Right renal cortex interstitium (tissue), 3 donors: Measurements from ENCODE around the gene SLC2A5. TPM values are rescaled to one million over a fixed set of nuclear protein-coding genes. Genes with fewer than 3 reads are reported as not detected.

ENCODE experiments used
- DNase-seq, 3 donors: peaks; one replicate each; pipeline ENCODE4 v3.0.0-alpha.2; 2013; ENCODE audit warnings: low read depth in 3 of 3, low spot score in 2 of 3
- polyA plus RNA-seq, 3 donors: library from polyadenylated mRNA; unstranded; fragments of 120-200 nt; gene quantifications; one replicate each; pipeline ENCODE4 v1.2.1, GENCODE V29; 2013; ENCODE audit not compliant: insufficient read length in 3 of 3

Gene SLC2A5
- polyA plus RNA-seq, 3 donors: 0.85 to 0.92 (median 0.86) TPM

DNA sequence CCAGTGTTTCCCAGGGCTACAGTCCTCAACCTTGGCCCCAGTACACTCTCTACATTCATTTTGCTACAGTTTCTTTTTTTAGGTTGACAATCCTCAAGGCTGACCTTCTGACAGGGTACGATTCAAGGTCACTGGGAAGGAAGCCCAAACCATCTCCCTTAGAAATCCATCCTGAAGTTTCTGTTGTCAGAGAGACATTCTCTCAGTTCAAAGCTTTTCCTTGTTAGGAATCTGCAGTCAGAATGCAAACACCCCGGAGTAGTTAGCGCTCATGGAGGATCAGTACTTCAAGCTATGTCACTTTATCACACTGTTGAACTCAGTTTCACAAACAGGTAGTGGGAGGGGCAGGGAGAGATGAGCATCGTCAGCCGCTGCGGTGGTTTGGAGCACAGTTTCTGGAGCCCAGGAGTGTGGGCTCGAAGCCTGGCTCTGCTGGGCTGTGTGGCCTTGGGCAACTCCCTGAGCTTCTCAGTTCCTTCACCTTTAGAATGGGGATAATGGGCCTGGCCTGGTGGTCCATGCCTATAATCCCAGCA, 4.2 kb downstream of the SLC2A5 start:
- no peak for DNase-seq

DNA sequence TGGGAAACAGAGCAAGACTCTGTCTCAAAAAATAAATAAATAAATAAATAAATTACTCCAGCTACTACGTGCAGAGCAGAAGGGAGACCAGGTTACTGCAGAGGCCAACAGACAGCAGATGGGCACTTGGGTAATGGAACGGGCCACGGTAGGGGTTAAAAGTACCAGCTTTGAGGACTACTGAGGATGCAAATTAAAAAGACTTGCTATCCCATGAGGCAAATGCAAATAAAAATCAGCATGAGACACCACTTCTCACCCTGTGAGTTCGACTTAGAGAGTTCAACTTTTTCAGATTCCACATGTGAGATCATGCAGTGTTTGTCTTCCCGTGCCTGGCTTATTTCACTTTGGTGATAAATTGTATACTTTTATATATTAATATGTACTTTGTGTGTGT, 6.6 kb downstream of the SLC2A5 start:
- no peak for DNase-seq

DNA sequence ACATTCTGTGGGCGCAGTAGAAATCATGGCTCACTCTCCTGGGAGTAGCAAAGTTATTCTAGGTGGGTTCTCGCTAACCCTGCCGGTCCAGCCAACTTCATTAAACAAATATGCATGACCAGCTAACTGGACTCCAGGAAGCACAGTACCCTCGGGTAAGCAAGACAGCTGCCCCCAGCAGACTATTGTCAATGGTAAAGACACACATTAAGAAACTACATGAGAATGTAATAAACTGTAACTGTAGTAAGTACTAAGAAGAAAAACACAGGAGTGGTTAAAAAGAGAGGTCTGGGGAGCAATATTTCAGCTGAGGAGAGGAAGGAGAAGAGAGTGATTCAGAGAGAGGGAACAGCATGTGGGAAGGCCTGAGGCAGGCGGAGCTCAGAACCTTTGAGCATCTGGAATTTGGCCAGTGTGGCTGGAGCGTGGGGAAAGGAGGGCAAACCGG, 7.4 kb downstream of the SLC2A5 start:
- DNase-seq: no peak

GRCh38 chr1:9061252-9061960, 8.0 kb downstream of the SLC2A5 start:
- DNase-seq: no peak

DNA sequence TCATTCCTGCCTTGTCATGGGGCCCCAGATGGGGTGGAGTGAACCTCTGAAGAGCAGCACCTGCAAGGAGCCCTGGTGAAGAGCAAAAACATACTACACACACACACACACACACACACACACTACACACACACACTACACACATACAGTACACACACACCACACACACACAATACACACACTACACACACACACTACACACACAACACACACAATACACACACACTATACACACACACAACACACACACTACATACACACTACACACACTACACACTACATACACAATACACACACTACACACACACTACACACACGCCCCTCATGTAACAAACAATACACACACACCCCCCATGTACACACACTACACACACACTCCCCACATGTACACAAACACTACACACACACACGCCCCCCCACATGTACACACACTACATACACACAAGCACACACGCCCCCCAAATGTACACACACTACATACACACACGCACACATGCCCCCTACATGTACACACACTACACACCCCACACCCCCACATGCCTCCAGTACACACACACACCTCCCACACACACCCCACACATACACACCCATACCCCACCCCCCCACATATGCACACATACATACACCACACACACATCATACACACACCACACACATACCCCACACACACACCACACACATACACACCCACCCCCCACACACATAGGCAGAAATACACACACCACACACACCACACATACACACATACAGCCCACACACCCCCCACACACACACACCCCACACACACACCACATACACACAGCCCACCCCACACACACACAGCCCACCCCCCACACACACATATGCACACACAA, 9.3 kb downstream of the SLC2A5 start:
- no peak for DNase-seq

GRCh38 chr1:9058465-9058864, 11.0 kb downstream of the SLC2A5 start:
- DNase-seq: no peak

DNA sequence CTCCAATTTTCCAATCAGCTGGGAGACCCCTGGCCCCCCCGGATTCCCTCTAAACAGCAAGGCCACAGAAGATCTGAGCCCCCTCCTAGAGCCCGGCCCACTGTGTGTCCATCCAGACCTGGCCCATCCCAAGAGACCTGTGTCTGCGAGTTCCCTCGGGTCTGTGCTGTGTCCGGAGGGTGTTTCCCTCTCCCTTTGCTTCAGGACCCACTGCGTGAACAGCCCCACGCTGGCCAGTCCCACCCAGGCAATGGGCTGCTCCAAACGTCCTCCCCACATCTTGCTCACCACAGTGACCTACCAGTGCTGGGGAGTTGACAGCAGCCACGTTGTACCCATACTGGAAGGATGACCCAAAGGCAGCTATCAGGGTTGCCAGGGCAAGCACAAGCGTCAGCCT, 11.6 kb downstream of the SLC2A5 start:
- DNase-seq: no peak

- DNase-seq: no peak
Measured at GRCh38 chr1:9052272-9053049, 17.0 kb downstream of the SLC2A5 start.

- no peak for DNase-seq
Measured at GRCh38 chr1:9051379-9051778, 18.1 kb downstream of the SLC2A5 start.

DNA sequence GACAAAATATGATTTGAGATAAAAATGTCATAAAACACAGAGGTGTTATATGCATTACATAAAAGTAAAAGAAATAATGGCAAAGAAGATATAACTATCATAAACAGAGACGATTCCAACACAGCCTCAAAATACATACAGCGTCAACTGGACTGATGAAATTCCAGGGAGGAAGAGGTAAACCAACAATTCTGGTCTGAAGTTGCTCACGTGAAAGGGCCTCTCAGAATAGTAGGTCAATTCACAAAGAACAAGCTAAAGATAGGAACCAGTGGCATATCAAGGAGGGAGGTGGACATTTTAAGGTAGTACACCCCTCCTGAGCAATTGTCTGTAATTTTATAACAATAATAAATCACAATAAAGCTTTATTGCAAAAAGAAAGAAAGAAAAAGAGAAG, 18.6 kb downstream of the SLC2A5 start:
- no peak for DNase-seq

- no peak for DNase-seq
Measured at GRCh38 chr1:9048551-9048950, 20.9 kb downstream of the SLC2A5 start.

- no peak for DNase-seq
Measured at GRCh38 chr1:9047019-9047418, 22.4 kb downstream of the SLC2A5 start.

DNA sequence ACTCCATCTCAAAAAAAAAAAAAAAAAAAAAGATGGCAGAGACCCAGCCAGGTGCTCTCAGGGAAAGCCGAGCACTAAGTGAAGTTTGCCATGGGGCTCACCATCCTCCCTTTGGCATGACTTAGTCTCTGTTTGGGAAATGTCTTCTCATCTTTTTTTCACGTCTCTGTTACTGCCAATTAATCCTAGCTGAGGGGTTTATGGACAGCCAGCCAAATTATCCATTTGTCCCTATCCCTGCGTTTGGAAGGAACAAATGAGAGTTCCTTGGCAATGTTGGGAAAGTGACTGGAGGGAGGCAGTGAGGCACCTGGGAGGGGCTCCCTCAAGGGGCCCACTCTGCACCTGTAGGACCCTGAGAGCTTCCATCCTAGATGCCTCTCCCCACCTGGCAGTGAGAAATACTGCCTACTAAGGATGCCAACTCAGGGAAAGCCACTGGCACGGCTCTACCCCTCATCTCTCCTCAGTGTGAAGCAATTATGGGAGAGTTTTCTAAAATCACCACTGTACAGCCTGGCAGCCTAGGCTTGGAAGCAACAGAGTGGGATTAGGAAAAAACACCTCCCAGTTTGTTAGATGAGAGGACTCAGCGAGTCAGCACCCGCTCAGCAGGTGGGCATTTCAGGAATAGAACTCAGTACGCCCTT, 23.4 kb downstream of the SLC2A5 start:
- no peak for DNase-seq

GRCh38 chr1:9044236-9044635, 25.2 kb downstream of the SLC2A5 start:
- DNase-seq: no peak

DNA sequence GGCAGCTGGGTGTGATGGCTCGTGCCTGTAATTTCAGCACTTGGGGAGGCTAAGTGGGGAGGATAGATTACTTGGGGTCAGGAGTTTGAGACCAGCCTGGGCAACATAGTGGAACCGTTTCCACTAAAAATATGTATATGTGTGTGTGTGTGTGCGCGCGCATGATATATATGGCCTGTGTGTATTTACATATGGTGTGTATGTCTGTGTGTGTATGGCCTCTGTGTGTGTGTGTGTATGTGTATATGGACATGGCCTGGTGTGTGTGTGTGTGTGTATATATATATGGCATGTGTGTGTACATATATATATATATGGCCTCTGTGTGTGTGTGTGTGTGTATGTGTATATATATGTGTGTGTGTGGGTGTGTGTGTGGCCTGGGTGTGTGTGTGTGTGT, 27.2 kb downstream of the SLC2A5 start:
- DNase-seq: no peak

GRCh38 chr1:9041116-9041779, 28.2 kb downstream of the SLC2A5 start:
- DNase-seq: no peak

- no peak for DNase-seq
Measured at GRCh38 chr1:9040659-9041030, 28.8 kb downstream of the SLC2A5 start.

GRCh38 chr1:9039761-9040658, 29.4 kb downstream of the SLC2A5 start:
- no peak for DNase-seq
